Activated CD4-positive, alpha-beta T cell treated with anti-CD3 and anti-CD28 coated beads, Interleukin-2, amount 10 ng/mL, durations not matched to agents 24 days and 14 days (primary cell): ENCODE data around the gene GAS1. TPM values are rescaled to one million over a fixed set of nuclear protein-coding genes. Genes with fewer than 3 reads are reported as not detected.

Experiments used
- DNase-seq: peaks from one replicate; pipeline ENCODE4 v3.0.0; 2022
- H3K27ac Mint-ChIP-seq: one replicate; pipeline ENCODE4 v1.8.0; 2022; ENCODE audit warnings: mild to moderate bottlenecking, mixed read lengths
- H3K27me3 Mint-ChIP-seq: one replicate; pipeline ENCODE4 v1.8.0; 2022; ENCODE audit warnings: mixed read lengths
- H3K36me3 Mint-ChIP-seq: one replicate; pipeline ENCODE4 v1.8.0; 2022; ENCODE audit warnings: low read depth, mild to moderate bottlenecking, mixed read lengths
- H3K4me1 Mint-ChIP-seq: one replicate; pipeline ENCODE4 v1.8.0; 2021; ENCODE audit warnings: mixed read lengths
- H3K4me3 Mint-ChIP-seq: one replicate; pipeline ENCODE4 v1.8.0; 2022; ENCODE audit warnings: mild to moderate bottlenecking, moderate library complexity, mixed read lengths
- H3K9me3 Mint-ChIP-seq: one replicate; pipeline ENCODE4 v1.8.0; 2021; ENCODE audit warnings: mixed read lengths
- intact Hi-C: fragments of 100-400 bp; cut with micrococcal nuclease; formaldehyde crosslinking; loops from one replicate; pipeline ENCODE4 v1.15.1; 2023
- total RNA-seq: library from RNA; stranded (reverse); gene quantifications from 2 replicates; pipeline ENCODE4 v1.2.3, GENCODE V29; 2022

Gene GAS1
- total RNA-seq, 1 donor from 2014 or later = 0.14 TPM

- Mint-ChIP-seq H3K36me3 (no peaks in the 10 kb centered on the region), H3K27me3 (peaks cover 6% of the 10 kb centered on the region), H3K27ac (no peak overlapping the region), H3K4me3 (no peak overlapping the region), H3K4me1 (no peaks in the 10 kb centered on the region), H3K9me3 (peaks cover 3% of the 10 kb centered on the region)
- intact Hi-C loops = no loop called here
- DNase-seq = no peak
Observed at GRCh38 chr9:86977205-86977835, 30.0 kb upstream of the GAS1 start.

- no peak overlapping the region for H3K27ac Mint-ChIP-seq
- no peaks in the 10 kb centered on the region for H3K4me1 Mint-ChIP-seq
- H3K27me3 Mint-ChIP-seq = peaks cover 6% of the 10 kb centered on the region
- intact Hi-C loops = no loop called here
- H3K9me3 Mint-ChIP-seq = no peaks in the 10 kb centered on the region
- no peak overlapping the region for H3K4me3 Mint-ChIP-seq
- DNase-seq = no peak
- H3K36me3 Mint-ChIP-seq = no peaks in the 10 kb centered on the region
Observed at GRCh38 chr9:86975606-86976005, 28.3 kb upstream of the GAS1 start.

GRCh38 chr9:86975036-86975435 lies 27.7 kb upstream of the GAS1 start:
- intact Hi-C loops = no loop called here

GRCh38 chr9:86974421-86974820 lies 27.1 kb upstream of the GAS1 start:
- no peaks in the 10 kb centered on the region for H3K9me3 Mint-ChIP-seq
- no peak overlapping the region for H3K4me3 Mint-ChIP-seq
- no peaks in the 10 kb centered on the region for H3K4me1 Mint-ChIP-seq
- no peak overlapping the region for H3K27ac Mint-ChIP-seq
- intact Hi-C loops = no loop called here
- peaks cover 6% of the 10 kb centered on the region for H3K27me3 Mint-ChIP-seq
- H3K36me3 Mint-ChIP-seq = no peaks in the 10 kb centered on the region
- DNase-seq = no peak

More at GRCh38 chr9:86975036-86975435, 27.7 kb upstream of the GAS1 start:
- H3K36me3 Mint-ChIP-seq = no peaks in the 10 kb centered on the region
- H3K27me3 Mint-ChIP-seq = peaks cover 6% of the 10 kb centered on the region
- DNase-seq = no peak
- H3K4me1 Mint-ChIP-seq = no peaks in the 10 kb centered on the region
- H3K4me3 Mint-ChIP-seq = no peak overlapping the region
- no peak overlapping the region for H3K27ac Mint-ChIP-seq
- H3K9me3 Mint-ChIP-seq = no peaks in the 10 kb centered on the region

- intact Hi-C loops = no loop called here
- peaks cover 6% of the 10 kb centered on the region for H3K27me3 Mint-ChIP-seq
- H3K9me3 Mint-ChIP-seq = no peaks in the 10 kb centered on the region
- no peaks in the 10 kb centered on the region for H3K4me1 Mint-ChIP-seq
- no peaks in the 10 kb centered on the region for H3K36me3 Mint-ChIP-seq
- DNase-seq = no peak
- H3K4me3 Mint-ChIP-seq = no peak overlapping the region
- H3K27ac Mint-ChIP-seq = no peak overlapping the region
Observed at GRCh38 chr9:86971742-86972141, 24.4 kb upstream of the GAS1 start.

- intact Hi-C loops = no loop called here
- Mint-ChIP-seq H3K9me3 (no peaks in the 10 kb centered on the region), H3K27me3 (peaks cover 2% of the 10 kb centered on the region), H3K4me1 (no peaks in the 10 kb centered on the region), H3K36me3 (no peaks in the 10 kb centered on the region), H3K4me3 (no peak overlapping the region), H3K27ac (no peak overlapping the region)
- DNase-seq = no peak
Observed at GRCh38 chr9:86968258-86968920, 21.1 kb upstream of the GAS1 start.

- H3K27me3 Mint-ChIP-seq = no peaks in the 10 kb centered on the region
Observed at GRCh38 chr9:86966852-86967511, 19.7 kb upstream of the GAS1 start.

GRCh38 chr9:86965636-86966395 lies 18.5 kb upstream of the GAS1 start:
- H3K27me3 Mint-ChIP-seq = peaks cover 7% of the 10 kb centered on the region
- H3K4me3 Mint-ChIP-seq = no peak overlapping the region
- H3K27ac Mint-ChIP-seq = no peak overlapping the region
- no peaks in the 10 kb centered on the region for H3K36me3 Mint-ChIP-seq
- H3K4me1 Mint-ChIP-seq = no peaks in the 10 kb centered on the region
- intact Hi-C loops = no loop called here
- no peaks in the 10 kb centered on the region for H3K9me3 Mint-ChIP-seq
- DNase-seq = no peak

More at GRCh38 chr9:86966852-86967511, 19.7 kb upstream of the GAS1 start:
- intact Hi-C loops = no loop called here
- DNase-seq = no peak
- Mint-ChIP-seq H3K4me1 (no peaks in the 10 kb centered on the region), H3K9me3 (no peaks in the 10 kb centered on the region), H3K27ac (no peak overlapping the region), H3K4me3 (no peak overlapping the region), H3K36me3 (no peaks in the 10 kb centered on the region)

- H3K9me3 Mint-ChIP-seq = no peaks in the 10 kb centered on the region
- no peak overlapping the region for H3K4me3 Mint-ChIP-seq
- no peaks in the 10 kb centered on the region for H3K36me3 Mint-ChIP-seq
- no peak for DNase-seq
- peaks cover 15% of the 10 kb centered on the region for H3K27me3 Mint-ChIP-seq
- intact Hi-C loops = no loop called here
- H3K27ac Mint-ChIP-seq = no peak overlapping the region
- no peaks in the 10 kb centered on the region for H3K4me1 Mint-ChIP-seq
Observed at GRCh38 chr9:86962692-86963091, 15.4 kb upstream of the GAS1 start.

GRCh38 chr9:86960938-86961337 lies 13.6 kb upstream of the GAS1 start:
- intact Hi-C loops = no loop called here
- no peaks in the 10 kb centered on the region for H3K9me3 Mint-ChIP-seq
- H3K4me1 Mint-ChIP-seq = no peaks in the 10 kb centered on the region
- H3K27ac Mint-ChIP-seq = no peak overlapping the region
- H3K36me3 Mint-ChIP-seq = no peaks in the 10 kb centered on the region
- peaks cover 18% of the 10 kb centered on the region for H3K27me3 Mint-ChIP-seq
- no peak for DNase-seq
- no peak overlapping the region for H3K4me3 Mint-ChIP-seq

GRCh38 chr9:86958203-86958602 lies 10.9 kb upstream of the GAS1 start:
- Mint-ChIP-seq H3K4me3 (no peak overlapping the region), H3K36me3 (no peaks in the 10 kb centered on the region), H3K27me3 (peaks cover 27% of the 10 kb centered on the region), H3K27ac (no peak overlapping the region), H3K4me1 (no peaks in the 10 kb centered on the region), H3K9me3 (no peaks in the 10 kb centered on the region)
- intact Hi-C loops = no loop called here
- DNase-seq = no peak

- Mint-ChIP-seq H3K36me3 (peaks cover 2% of the 10 kb centered on the region), H3K27ac (no peak overlapping the region), H3K9me3 (no peaks in the 10 kb centered on the region), H3K4me3 (no peak overlapping the region), H3K4me1 (no peaks in the 10 kb centered on the region), H3K27me3 (peaks cover 19% of the 10 kb centered on the region)
- intact Hi-C loops = no loop called here
- DNase-seq = no peak
Observed at GRCh38 chr9:86955561-86955960, 8.3 kb upstream of the GAS1 start.

GRCh38 chr9:86955042-86955441 lies 7.7 kb upstream of the GAS1 start:
- Mint-ChIP-seq H3K4me3 (no peak overlapping the region), H3K27ac (no peak overlapping the region), H3K36me3 (peaks cover 2% of the 10 kb centered on the region), H3K27me3 (peaks cover 18% of the 10 kb centered on the region), H3K9me3 (no peaks in the 10 kb centered on the region), H3K4me1 (no peaks in the 10 kb centered on the region)
- DNase-seq = no peak
- intact Hi-C loops = no loop called here

- no peaks in the 10 kb centered on the region for H3K9me3 Mint-ChIP-seq
- DNase-seq = no peak
- H3K27ac Mint-ChIP-seq = no peak overlapping the region
- no peak overlapping the region for H3K4me3 Mint-ChIP-seq
- intact Hi-C loops = no loop called here
- peaks cover 2% of the 10 kb centered on the region for H3K36me3 Mint-ChIP-seq
- H3K27me3 Mint-ChIP-seq = peaks cover 20% of the 10 kb centered on the region
- H3K4me1 Mint-ChIP-seq = peaks cover 6% of the 10 kb centered on the region
Observed at GRCh38 chr9:86953181-86953580, 5.9 kb upstream of the GAS1 start.
